Thyroid gland (tissue), 4 donors: ENCODE data around the gene ABCC5. TPM values are rescaled to one million over a fixed set of nuclear protein-coding genes. Genes with fewer than 3 reads are reported as not detected.

ENCODE experiments used
- DNase-seq, 2 donors: peaks; one replicate each; pipeline ENCODE4 v3.0.0-alpha.2; 2019
- H3K27ac ChIP-seq, 3 donors: fragments of 200-600 bp; sonication (generic); 1 replicate in 2 of 3; 2 replicates in 1 of 3; pipeline ENCODE4 v1.5.1; 2016 to 2019; ENCODE audit warnings: mild to moderate bottlenecking in 1 of 3, moderate library complexity in 1 of 3
- H3K27me3 ChIP-seq: fragments of 200-600 bp; sonication (generic); one replicate; pipeline ENCODE4 v1.5.1; 2019
- H3K36me3 ChIP-seq, 2 donors: fragments of 200-600 bp; sonication (generic); one replicate each; pipeline ENCODE4 v1.5.1; 2016 to 2019
- H3K4me1 ChIP-seq, 2 donors: fragments of 200-600 bp; sonication (generic); one replicate each; pipeline ENCODE4 v1.5.1; 2017 to 2019
- H3K4me3 ChIP-seq, 3 donors: fragments of 200-600 bp; sonication (generic); replicated peaks in 1 of 3; 1 replicate in 2 of 3; 2 replicates in 1 of 3; pipeline ENCODE4 v1.5.1; 2016; ENCODE audit warnings: mild to moderate bottlenecking in 1 of 3
- H3K9me3 ChIP-seq: fragments of 200-600 bp; sonication (generic); one replicate; pipeline ENCODE4 v1.5.1; 2017
- CTCF ChIP-seq, 6 experiments: fragments of 200-600 bp in 3 of 6; fragments of 450-650 bp in 3 of 6; sonication (generic) in 3 of 6; IDR thresholded peaks; one replicate each; pipeline ENCODE4 v1.5.1; 2016 to 2019; ENCODE audit warnings: antibody characterized with exemption in 6 of 6, mild to moderate bottlenecking in 2 of 6, inconsistent platforms in 1 of 6, moderate library complexity in 1 of 6
- POLR2A ChIP-seq, 2 donors: fragments of 450-650 bp; IDR thresholded peaks; one replicate each; pipeline ENCODE4 v1.6.1; 2017; ENCODE audit warnings: antibody characterized with exemption in 2 of 2, mild to moderate bottlenecking in 2 of 2, moderate library complexity in 1 of 2
- WGBS, 2 donors: methylation state at CpG; one replicate each; pipeline ENCODE4 v1.1.5; 2017; 5-methylcytosine and 5-hydroxymethylcytosine counted together
- intact Hi-C: fragments of 100-400 bp; cut with DNase I; formaldehyde crosslinking; loops from one replicate; pipeline ENCODE4 v1.15.1; 2023
- total RNA-seq, 4 donors: library from RNA; depleted of rRNA; stranded (reverse); fragments of >200 nt; gene quantifications; one replicate each; pipeline ENCODE4 v1.2.3, GENCODE V29; 2016

The ABCC5 gene
- total RNA-seq, 4 donors from 2014 or later, result 12.2 to 24.3 (median 18.2) TPM

GRCh38 chr3:184022323-184022722 is 4.6 kb upstream of the ABCC5 start:
- H3K9me3 ChIP-seq, result no peaks in the 10 kb centered on the region
- no peaks in the 10 kb centered on the region for H3K27me3 ChIP-seq
- H3K4me1 ChIP-seq, result no peaks in the 10 kb centered on the region
- no peak overlapping the region for H3K27ac ChIP-seq
- TF ChIP-seq POLR2A (IDR thresholded peaks at IDR 0.05) (no peak), CTCF (IDR thresholded peaks at IDR 0.05) (no peak)
- WGBS, 2 donors, result 72 to 74% methylated on average over 7 of the region's 7 CpGs
- H3K4me3 ChIP-seq, result no peak overlapping the region
- no peaks in the 10 kb centered on the region for H3K36me3 ChIP-seq
- intact Hi-C loops, result no loop called here
- no peak for DNase-seq

- 91% methylated on average over 21 of the region's 21 CpGs for WGBS, 2 donors
- Histone ChIP-seq H3K27ac (peak overlapping the region in 2 of 3 donors; percentile 63 to 70), H3K4me1 (peaks cover 6% of the 10 kb centered on the region in 2 donors), H3K27me3 (no peaks in the 10 kb centered on the region), H3K4me3 (peak overlapping the region in 2 of 3 donors; percentile 97), H3K36me3 (no peaks in the 10 kb centered on the region), H3K9me3 (no peaks in the 10 kb centered on the region)
- DNase-seq, result no peak
- TF ChIP-seq POLR2A (IDR thresholded peaks at IDR 0.05), result no peak
- TF ChIP-seq CTCF (IDR thresholded peaks at IDR 0.05), result no peak
- intact Hi-C loops, result loop anchor here (10.0 kb wide), 1 partner anchor 136 kb away; the partner anchor contains the start of gene DVL3
Measured at GRCh38 chr3:184018424-184018973, 815 bp upstream of the ABCC5 start.

GRCh38 chr3:184016811-184017671 is 643 bp downstream of the ABCC5 start:
- Histone ChIP-seq H3K4me3 (peak overlapping the region; percentile 97), H3K4me1 (peaks cover 6% of the 10 kb centered on the region in 2 donors), H3K27me3 (no peaks in the 10 kb centered on the region), H3K27ac (peak overlapping the region in 2 of 3 donors; percentile 63 to 79), H3K36me3 (no peaks in the 10 kb centered on the region), H3K9me3 (no peaks in the 10 kb centered on the region)
- intact Hi-C loops, result loop anchor here (2.0 to 10.0 kb wide), 2 partner anchors 120 to 138 kb away; partner anchors contain the start of gene DVL3
- TF ChIP-seq POLR2A (IDR thresholded peaks at IDR 0.05) (no peak), CTCF (IDR thresholded peaks at IDR 0.05) (peak in 5 of 6 experiments; percentile 88 to 99 (median 93))
- 29 to 37% methylated on average over 26 to 36 of the region's 57 CpGs for WGBS, 2 donors
- DNase-seq, result peak; percentile 51 to 56

- H3K4me3 ChIP-seq, result no peak overlapping the region
- intact Hi-C loops, result loop anchor here (2.0 to 10.0 kb wide), 2 partner anchors 119 to 139 kb away; partner anchors contain the start of gene DVL3
- no peaks in the 10 kb centered on the region for H3K27me3 ChIP-seq
- peaks cover 6% of the 10 kb centered on the region in 2 donors for H3K4me1 ChIP-seq
- H3K9me3 ChIP-seq, result no peaks in the 10 kb centered on the region
- no peak for TF ChIP-seq POLR2A (IDR thresholded peaks at IDR 0.05)
- TF ChIP-seq CTCF (IDR thresholded peaks at IDR 0.05), result no peak
- DNase-seq, result no peak
- H3K36me3 ChIP-seq, result peaks cover 0 to 4% of the 10 kb centered on the region in 2 donors
- H3K27ac ChIP-seq, result no peak overlapping the region
- WGBS, 2 donors, result 84 to 85% methylated on average over 5 of the region's 5 CpGs
Measured at GRCh38 chr3:184016169-184016570, 1.5 kb downstream of the ABCC5 start.
